ENCODE results near the gene COA1. TPM values are rescaled to one million over a fixed set of nuclear protein-coding genes. Genes with fewer than 3 reads are reported as not detected.

The COA1 gene
- total and polyA plus RNA-seq, 9 of the 15 experiments (the other 6 are each of a cell fraction or from before 2014, with no cell fraction given), result 98.9 to 463 (median 181) TPM

- TF ChIP-seq MCM2 (IDR thresholded peaks at IDR 0.05; ENCODE audit: low read depth), result no peak
- TF ChIP-seq ZBTB7A (IDR thresholded peaks at IDR 0.05; ENCODE audit: borderline replicate concordance, control insufficient read depth, low read depth, low read length), result no peak
- TF ChIP-seq HMG20B (CRISPR knock-in tag; IDR thresholded peaks at IDR 0.05), result no peak
Observed at GRCh38 chr7:43640679-43641078, 88.6 kb downstream of the COA1 start (continued).

- H3K4me2 ChIP-seq (ENCODE audit: insufficient read depth, low read length), result no peak overlapping the region
- intact Hi-C loops (cut with micrococcal nuclease) (no loop called here), in situ Hi-C loops (cut with MboI) (no loop called here)
- H3K9ac ChIP-seq (ENCODE audit: insufficient read depth in 1 of 2, low read depth in 2 of 2, low read length in 2 of 2), result no peak overlapping the region
- no peak for ATAC-seq
- no peaks in the 10 kb centered on the region for H3K9me3 ChIP-seq (replicated peaks; ENCODE audit: control insufficient read depth, insufficient read depth, low read depth, low read length)
- no peaks in the 10 kb centered on the region for H3K27me3 ChIP-seq (ENCODE audit: control insufficient read depth in 2 of 2, insufficient read depth in 2 of 2, low read length in 2 of 2)
- TF ChIP-seq ASH1L (IDR thresholded peaks at IDR 0.05; ENCODE audit: borderline replicate concordance, low read depth, partially characterized antibody) (no peak), CBX8 (IDR thresholded peaks at IDR 0.05; ENCODE audit: borderline replicate concordance, extremely low read depth, low read depth, low read length, poor library complexity, severe bottlenecking) (no peak), MED1 (CRISPR knock-in tag; IDR thresholded peaks at IDR 0.05; ENCODE audit: borderline replicate concordance) (no peak)
- no peaks in the 10 kb centered on the region for H3K9me1 ChIP-seq (ENCODE audit: control insufficient read depth, insufficient read depth, low read length)
- no peak for DNase-seq (ENCODE audit: extremely low read depth in 1 of 4, low spot score in 3 of 4)
- FAIRE-seq, result no peak
- peaks cover 82% of the 10 kb centered on the region for H3K36me3 ChIP-seq (ENCODE audit: control insufficient read depth, insufficient read depth, low read length)
- no TSS peak for BruUV-seq (replicated peaks)
- H2AFZ ChIP-seq (ENCODE audit: low read depth, low read length), result no peak overlapping the region
- no peak overlapping the region for H3K4me3 ChIP-seq
- no peaks in the 10 kb centered on the region; the same call in 1 of the 2 replicates for H4K20me1 ChIP-seq (replicated peaks; ENCODE audit: control insufficient read depth, insufficient read depth, low read length)
- ChIA-PET CTCF (ENCODE audit: low intra/inter-chr PET ratio) (no interaction called here), POLR2A (interaction anchor here (1.1 kb wide), 1 partner anchor 10 kb away, joined by 5 read pairs; no protein-coding TSS in a partner anchor)
- 99% methylated on average over 5 of the region's 6 CpGs for WGBS (ENCODE audit: insufficient coverage, low coverage, missing lambda C conversion rate)
- H3K79me2 ChIP-seq (ENCODE audit: control insufficient read depth, insufficient read depth, low read length), result no peaks in the 10 kb centered on the region
- no peaks in the 10 kb centered on the region for H3K4me1 ChIP-seq (replicated peaks in 1 of 2; ENCODE audit: control insufficient read depth in 2 of 2, insufficient read depth in 2 of 2, low read length in 2 of 2)
- H3K27ac ChIP-seq (ENCODE audit: extremely low read depth, low read depth, low read length), result no peak overlapping the region
Observed at GRCh38 chr7:43639858-43640491, 89.3 kb downstream of the COA1 start.
